NK-92 treated with Interleukin-12 subunit alpha and Interleukin-12 subunit beta, amount 100 ng/mL, for 24 hours (cell line): Measurements from ENCODE around the gene HSD17B12.

Source experiments
- DNase-seq: peaks from one replicate; lab custom pipeline; 2025; lab: John Stamatoyannopoulos, UW

The HSD17B12 gene

GRCh38 chr11:43806976-43807375 lies 126.4 kb downstream of the HSD17B12 start:
- DNase-seq = no peak

- no peak for DNase-seq
Measured at GRCh38 chr11:43810929-43811596, 130.5 kb downstream of the HSD17B12 start.

GRCh38 chr11:43812471-43812870 lies 131.9 kb downstream of the HSD17B12 start:
- no peak for DNase-seq

- no peak for DNase-seq
Measured at GRCh38 chr11:43818220-43818619, 137.7 kb downstream of the HSD17B12 start.

GRCh38 chr11:43819926-43820325 lies 139.4 kb downstream of the HSD17B12 start:
- no peak for DNase-seq

DNA sequence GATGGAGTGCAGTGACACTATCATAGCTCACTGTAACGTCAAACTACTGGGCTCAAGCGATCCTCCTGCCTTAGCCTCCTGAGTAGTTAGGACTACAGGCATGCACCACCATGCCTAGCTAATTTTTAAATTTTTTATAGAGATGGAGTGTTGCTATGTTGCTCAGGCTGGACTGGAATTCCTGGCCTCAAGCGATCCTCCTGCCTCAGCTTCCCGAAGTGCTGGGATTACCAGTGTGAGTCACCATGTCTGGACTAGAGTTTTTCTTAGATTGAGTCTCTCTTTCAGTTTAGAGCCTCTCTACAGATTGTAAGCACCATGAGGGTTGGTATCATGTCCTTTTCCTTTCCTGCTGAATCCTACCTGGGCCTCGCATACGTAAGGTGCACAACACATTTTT lies 142.8 kb downstream of the HSD17B12 start:
- DNase-seq = no peak

DNA sequence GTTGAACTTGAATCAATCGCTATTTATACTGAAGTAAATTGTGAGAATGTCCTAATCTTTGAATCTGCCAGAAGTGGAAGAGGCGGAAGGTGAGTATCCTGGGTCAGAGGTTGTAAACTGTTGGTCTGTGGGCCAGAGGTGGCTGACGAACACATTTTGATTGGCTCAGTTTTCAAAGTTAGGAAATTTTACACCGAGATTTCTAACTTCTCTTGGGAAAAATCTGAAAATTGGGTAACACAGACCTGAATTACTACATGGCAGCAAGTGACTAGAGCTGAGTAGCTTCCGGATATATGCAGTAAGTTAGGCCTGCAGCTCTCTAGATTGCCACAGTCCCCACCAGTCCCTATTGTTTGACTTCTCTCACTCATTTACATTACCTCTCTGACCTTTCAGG lies 143.3 kb downstream of the HSD17B12 start:
- DNase-seq = no peak

GRCh38 chr11:43825217-43825816 lies 144.8 kb downstream of the HSD17B12 start:
- DNase-seq = no peak

- peak; percentile 34 for DNase-seq
Measured at GRCh38 chr11:43830928-43831440, 150.4 kb downstream of the HSD17B12 start.

GRCh38 chr11:43832536-43832935 lies 152.0 kb downstream of the HSD17B12 start:
- DNase-seq = no peak

- no peak for DNase-seq
Measured at GRCh38 chr11:43833657-43834073, 153.1 kb downstream of the HSD17B12 start.

GRCh38 chr11:43834286-43834685 lies 153.7 kb downstream of the HSD17B12 start:
- DNase-seq = no peak

GRCh38 chr11:43835104-43835503 lies 154.6 kb downstream of the HSD17B12 start:
- no peak for DNase-seq

DNA sequence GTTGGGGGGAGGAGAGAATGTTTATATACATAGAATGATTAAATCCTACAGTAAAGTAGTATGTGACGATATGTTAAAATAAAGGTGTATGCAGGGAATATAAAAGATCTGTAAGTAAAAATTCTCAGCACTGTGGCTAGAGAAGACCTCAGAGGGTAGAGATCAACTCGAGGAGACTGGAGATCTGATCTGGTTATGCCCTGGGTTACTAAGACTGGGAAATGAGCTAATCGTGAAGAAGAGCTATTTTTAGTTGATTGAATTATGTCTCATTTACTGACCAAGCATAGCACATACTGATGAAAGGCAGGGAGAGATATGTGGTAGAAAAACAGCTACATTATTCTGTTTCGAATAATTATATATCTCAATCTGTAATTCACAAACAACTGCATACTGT lies 157.3 kb downstream of the HSD17B12 start:
- no peak for DNase-seq

DNA sequence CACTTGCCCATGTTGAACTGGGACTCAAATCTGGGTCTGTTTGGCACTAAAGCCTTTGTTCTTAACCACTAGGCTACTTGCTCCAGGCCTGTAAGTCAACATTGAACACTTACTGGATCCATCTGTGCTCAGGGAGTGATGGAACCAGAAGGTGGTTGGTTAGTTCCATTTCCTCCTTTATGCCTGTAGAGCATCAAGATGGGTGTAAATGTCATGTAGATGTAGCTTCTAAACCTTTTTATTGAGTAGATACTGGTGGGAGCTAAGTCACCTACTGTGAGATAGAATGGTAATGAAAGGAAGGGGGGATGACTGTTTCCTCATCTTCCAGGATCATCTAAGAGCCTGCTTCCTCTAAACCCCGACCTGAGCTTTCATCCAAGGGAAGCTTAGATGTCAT lies 161.5 kb downstream of the HSD17B12 start:
- no peak for DNase-seq

DNA sequence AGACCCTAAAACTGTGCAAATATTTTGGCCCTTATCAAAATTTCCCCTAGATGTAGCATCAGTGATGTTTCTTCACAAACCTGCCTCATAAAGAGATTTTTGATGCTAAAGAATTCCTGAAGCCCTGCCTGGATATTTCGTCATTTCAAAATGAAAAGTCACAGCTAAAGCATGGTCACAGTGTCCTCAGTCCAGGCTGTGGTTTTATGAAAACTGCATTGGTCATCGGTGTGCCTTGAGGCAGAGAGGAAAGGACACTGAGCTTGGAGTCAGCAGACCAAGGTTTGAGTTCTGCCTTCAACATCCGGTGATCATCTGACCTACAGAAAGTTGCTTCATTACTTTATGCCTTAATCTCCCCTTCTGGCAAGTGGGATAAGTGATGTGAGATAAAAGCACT lies 165.3 kb downstream of the HSD17B12 start:
- no peak for DNase-seq

- peak; percentile 5 for DNase-seq
Measured at GRCh38 chr11:43852057-43852636, 171.6 kb downstream of the HSD17B12 start.

GRCh38 chr11:43853781-43854180 lies 173.2 kb downstream of the HSD17B12 start:
- DNase-seq = no peak

DNA sequence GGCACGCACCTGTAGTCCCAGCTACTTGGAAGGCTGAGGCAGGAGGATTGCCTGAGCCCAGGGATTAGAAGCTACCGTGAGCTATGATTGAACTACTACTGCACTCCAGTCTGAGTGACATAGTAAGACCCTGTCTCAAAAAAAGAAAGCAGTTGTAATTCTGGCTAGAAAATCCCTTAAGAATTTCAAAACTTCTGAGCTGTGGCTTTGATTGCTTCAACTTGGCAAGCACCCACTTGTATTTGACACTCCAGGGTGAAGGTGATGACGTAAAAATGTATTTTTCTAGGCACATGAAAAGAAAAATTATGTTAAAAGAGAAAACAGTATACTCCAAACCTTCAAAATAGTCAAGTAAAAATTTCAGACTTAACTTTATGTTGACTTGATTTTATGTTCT lies 176.5 kb downstream of the HSD17B12 start:
- DNase-seq = no peak

DNA sequence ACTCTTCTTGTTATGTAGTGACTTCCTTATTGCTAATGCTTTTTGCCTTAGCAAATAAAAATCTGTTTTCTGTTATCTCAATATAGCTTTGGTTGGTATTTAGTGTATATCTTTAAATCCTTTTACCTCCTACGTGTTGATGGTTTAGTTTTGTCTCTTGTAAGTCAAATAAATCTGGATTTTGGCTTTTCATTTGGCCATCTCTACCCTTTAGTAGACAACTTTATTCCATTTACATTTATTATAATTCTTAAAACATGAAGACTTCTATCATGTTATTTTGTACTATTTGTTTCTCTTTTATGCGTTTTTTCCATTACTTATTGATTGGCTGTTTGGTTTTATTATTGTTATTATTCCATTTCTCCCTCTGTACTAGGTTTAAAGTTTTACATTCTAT lies 180.6 kb downstream of the HSD17B12 start:
- no peak for DNase-seq

DNA sequence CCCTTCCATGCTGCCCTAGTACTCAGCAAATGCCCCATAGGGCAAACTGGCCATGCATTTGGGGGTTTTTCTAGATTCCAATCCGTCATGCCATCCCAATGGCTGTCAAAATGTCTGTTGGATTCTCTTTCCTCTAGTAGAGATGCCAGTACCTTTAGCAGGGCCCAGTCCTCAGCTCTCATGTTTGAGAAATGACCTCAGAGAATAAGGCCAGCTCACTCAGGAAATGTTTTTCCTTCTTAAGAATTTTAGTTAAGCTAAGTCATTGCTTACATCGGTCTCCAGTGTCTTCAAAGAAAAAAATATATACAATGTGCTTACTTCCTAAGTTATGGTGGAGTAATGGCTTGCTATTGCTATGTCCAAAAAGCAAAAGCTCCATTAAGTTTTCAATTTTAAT lies 186.0 kb downstream of the HSD17B12 start:
- DNase-seq = no peak

DNA sequence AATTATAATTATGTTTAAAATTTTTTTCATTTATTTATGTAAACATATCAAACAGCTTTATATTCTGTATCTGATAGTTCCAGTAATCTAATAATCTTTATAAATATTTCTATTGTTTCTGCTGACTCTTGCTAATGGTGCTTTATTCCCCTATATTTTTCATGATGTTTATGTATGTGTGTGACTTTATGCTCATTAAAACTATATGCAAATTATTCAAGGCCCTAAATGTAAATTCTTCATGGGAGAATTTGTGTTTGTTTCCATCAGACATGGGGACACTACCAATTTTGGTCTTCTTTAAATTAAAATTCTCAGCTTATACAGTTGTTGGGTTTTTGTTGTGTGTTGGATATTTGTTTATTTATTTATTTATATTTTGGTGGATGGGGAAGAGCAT lies 186.4 kb downstream of the HSD17B12 start:
- no peak for DNase-seq

GRCh38 chr11:43868852-43869567 lies 188.5 kb downstream of the HSD17B12 start:
- DNase-seq = peak; percentile 52
